ENCODE data around the gene HINT2. TPM values are rescaled to one million over a fixed set of nuclear protein-coding genes. Genes with fewer than 3 reads are reported as not detected.

HINT2 gene
- total RNA-seq, 2 donors from 2014 or later = 33.3 to 35.0 TPM

DNA sequence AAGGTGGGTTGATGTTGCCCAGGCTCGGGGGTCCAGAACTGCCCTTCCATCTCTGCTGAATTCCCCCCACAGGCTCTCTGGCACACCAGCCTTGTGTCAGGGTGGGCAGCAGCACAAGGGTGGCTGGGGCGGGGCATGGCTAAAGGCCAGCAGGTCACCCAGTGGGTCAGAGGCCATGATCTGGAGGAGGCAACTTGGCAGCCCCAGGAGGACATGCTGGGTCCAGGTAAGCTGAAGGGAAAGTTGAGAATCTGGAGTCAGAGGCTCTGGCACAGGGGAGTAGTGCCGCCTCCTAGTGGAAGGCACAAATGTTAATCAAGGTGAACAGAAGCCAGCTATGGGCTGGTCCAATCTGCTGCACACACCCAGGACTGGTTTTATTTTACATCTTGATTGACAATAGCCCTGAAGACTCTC, 20.4 kb upstream of the HINT2 start:
- DNase-seq (peak in 3 of 4 donors; percentile 25 to 51 (median 49)), ATAC-seq (no peak)
- Histone ChIP-seq H3K4me3 (no peak overlapping the region), H3K9me3 (no peaks in the 10 kb centered on the region), H3K4me1 (peaks cover 45% of the 10 kb centered on the region), H3K27me3 (no peaks in the 10 kb centered on the region), H3K27ac (peak overlapping the region in 3 of 4 donors; percentile 84 to 85 (median 85)), H3K36me3 (replicated peaks in 1 of 2; ENCODE audit: insufficient read depth in 1 of 2, low read depth in 2 of 2) (no peaks in the 10 kb centered on the region)
- WGBS, 2 donors = 67 to 85% methylated on average over 1 to 3 of the region's 3 CpGs
- TF ChIP-seq CTCF (IDR thresholded peaks at IDR 0.05) (peak in 4 of 7 experiments; percentile 23 to 39 (median 34)), POLR2A (IDR thresholded peaks at IDR 0.05) (no peak)
- intact Hi-C loops (cut with DNase I) = no loop called here

GRCh38 chr9:35834260-35835215, 19.7 kb upstream of the HINT2 start:
- Histone ChIP-seq H3K4me3 (no peak overlapping the region), H3K27ac (peak overlapping the region; percentile 84 to 90 (median 85)), H3K36me3 (replicated peaks in 1 of 2; ENCODE audit: insufficient read depth in 1 of 2, low read depth in 2 of 2) (no peaks in the 10 kb centered on the region), H3K9me3 (no peaks in the 10 kb centered on the region), H3K4me1 (peaks cover 52% of the 10 kb centered on the region), H3K27me3 (no peaks in the 10 kb centered on the region)
- no peak for TF ChIP-seq POLR2A (IDR thresholded peaks at IDR 0.05)
- DNase-seq (no peak), ATAC-seq (no peak)
- WGBS, 2 donors = 72 to 76% methylated on average over 13 to 14 of the region's 14 CpGs
- intact Hi-C loops (cut with DNase I) = no loop called here

GRCh38 chr9:35832814-35833213, 18.0 kb upstream of the HINT2 start:
- intact Hi-C loops (cut with DNase I) = no loop called here
- ATAC-seq (no peak), DNase-seq (peak in 3 of 4 donors; percentile 30 to 56 (median 54))
- Histone ChIP-seq H3K9me3 (no peaks in the 10 kb centered on the region), H3K4me1 (peaks cover 57% of the 10 kb centered on the region), H3K4me3 (no peak overlapping the region), H3K27me3 (no peaks in the 10 kb centered on the region), H3K36me3 (replicated peaks in 1 of 2; ENCODE audit: insufficient read depth in 1 of 2, low read depth in 2 of 2) (no peaks in the 10 kb centered on the region), H3K27ac (peak overlapping the region; percentile 84 to 90 (median 85))
- TF ChIP-seq CTCF (IDR thresholded peaks at IDR 0.05) = no peak
- TF ChIP-seq POLR2A (IDR thresholded peaks at IDR 0.05) = no peak
- 47 to 49% methylated on average over 5 of the region's 5 CpGs for WGBS, 2 donors

GRCh38 chr9:35831040-35831439, 16.2 kb upstream of the HINT2 start:
- TF ChIP-seq CTCF (IDR thresholded peaks at IDR 0.05) = no peak
- no peak for TF ChIP-seq POLR2A (IDR thresholded peaks at IDR 0.05)
- DNase-seq (no peak), ATAC-seq (no peak)
- H3K36me3 ChIP-seq (replicated peaks in 1 of 2; ENCODE audit: insufficient read depth in 1 of 2, low read depth in 2 of 2) = no peaks in the 10 kb centered on the region
- intact Hi-C loops (cut with DNase I) = no loop called here
- peaks cover 62% of the 10 kb centered on the region for H3K4me1 ChIP-seq
- no peaks in the 10 kb centered on the region for H3K9me3 ChIP-seq
- H3K27ac ChIP-seq = no peak overlapping the region
- no peaks in the 10 kb centered on the region for H3K27me3 ChIP-seq
- H3K4me3 ChIP-seq = no peak overlapping the region
- WGBS, 2 donors = 62 to 84% methylated on average over 4 of the region's 4 CpGs

GRCh38 chr9:35829764-35830096, 14.9 kb upstream of the HINT2 start:
- no peaks in the 10 kb centered on the region for H3K36me3 ChIP-seq (replicated peaks in 1 of 2; ENCODE audit: insufficient read depth in 1 of 2, low read depth in 2 of 2)
- H3K4me3 ChIP-seq = peak overlapping the region; percentile 53 to 85
- peaks cover 50% of the 10 kb centered on the region for H3K4me1 ChIP-seq
- TF ChIP-seq CTCF (IDR thresholded peaks at IDR 0.05) = no peak
- no peak for TF ChIP-seq POLR2A (IDR thresholded peaks at IDR 0.05)
- no peaks in the 10 kb centered on the region for H3K27me3 ChIP-seq
- 28 to 33% methylated on average over 2 of the region's 2 CpGs for WGBS, 2 donors
- intact Hi-C loops (cut with DNase I) = no loop called here
- DNase-seq (no peak), ATAC-seq (no peak)
- H3K9me3 ChIP-seq = no peaks in the 10 kb centered on the region
- H3K27ac ChIP-seq = peak overlapping the region; percentile 83 to 96 (median 92)

Measured in body of pancreas (tissue), 4 donors.